Measurements from ENCODE around the gene CES3. TPM values are rescaled to one million over a fixed set of nuclear protein-coding genes. Genes with fewer than 3 reads are reported as not detected.

The CES3 gene
- total and polyA plus RNA-seq, 2 donors (not counting 3 experiments of a cell fraction or from before 2014, with no cell fraction given) = 0.10 TPM; not detected in 1

- no peaks in the 10 kb centered on the region for H4K20me1 ChIP-seq (replicated peaks; ENCODE audit: control insufficient read depth, extremely low read depth, insufficient read depth, low read length)
- H3K4me2 ChIP-seq (ENCODE audit: insufficient read depth, low read length) = no peak overlapping the region
- TF ChIP-seq CTCF (IDR thresholded peaks at IDR 0.05; ENCODE audit: extremely low read depth in 1 of 2, insufficient read depth in 1 of 2, low read depth in 1 of 2, low read length in 2 of 2) = no peak
- TF ChIP-seq GATA2 (IDR thresholded peaks at IDR 0.05; ENCODE audit: insufficient read depth, insufficient read length, low read depth, low read length) = no peak
- TF ChIP-seq EZH2 (IDR thresholded peaks at IDR 0.05; ENCODE audit: borderline replicate concordance, low read depth, low read length, severe bottlenecking) = no peak
- no peak for TF ChIP-seq FOS (IDR thresholded peaks at IDR 0.05; ENCODE audit: borderline replicate concordance, insufficient read depth, low read length)
- H3K9me3 ChIP-seq (replicated peaks; ENCODE audit: control insufficient read depth, insufficient read depth, low read length) = no peaks in the 10 kb centered on the region
- H3K9me1 ChIP-seq (replicated peaks; ENCODE audit: control insufficient read depth, extremely low read depth, insufficient read depth, low read length) = no peaks in the 10 kb centered on the region
- peaks cover 0 to 30% of the 10 kb centered on the region in 2 experiments for H3K36me3 ChIP-seq (ENCODE audit: control insufficient read depth in 2 of 2, extremely low read depth in 1 of 2, insufficient read depth in 2 of 2, low read length in 2 of 2)
- peaks cover 12% of the 10 kb centered on the region for H3K79me2 ChIP-seq (ENCODE audit: control insufficient read depth, insufficient read depth, low read length)
- H2AFZ ChIP-seq (ENCODE audit: low read depth, low read length) = no peak overlapping the region
- no peak for FAIRE-seq
- ChIA-PET CTCF (no interaction called here), POLR2A (no interaction called here)
- no peak overlapping the region for H3K27ac ChIP-seq (ENCODE audit: insufficient read depth, low read depth, low read length)
- no peak for DNase-seq (ENCODE audit: low read depth, low spot score)
- no peak overlapping the region for H3K4me3 ChIP-seq (replicated peaks in 1 of 3; ENCODE audit: insufficient read depth in 1 of 3, low read depth in 1 of 3, low read length in 3 of 3)
- H3K9ac ChIP-seq (replicated peaks; ENCODE audit: extremely low read depth, insufficient read depth, low read length) = no peak overlapping the region
- no peaks in the 10 kb centered on the region for H3K4me1 ChIP-seq (ENCODE audit: control insufficient read depth, extremely low read depth, insufficient read depth, low read length)
- no peaks in the 10 kb centered on the region for H3K27me3 ChIP-seq (ENCODE audit: control insufficient read depth in 2 of 2, insufficient read depth in 2 of 2, low read length in 2 of 2)
- no TSS peak for BruUV-seq (replicated peaks)
- dilution Hi-C loops (cut with MboI; ENCODE audit: extremely low pct_ligation_motif_present, low sequenced_read_pairs) = no loop called here
- intact Hi-C loops (cut with micrococcal nuclease) = no loop called here
Measured at GRCh38 chr16:66939366-66939765, 21.7 kb upstream of the CES3 start.

GRCh38 chr16:66940236-66940635 is 20.8 kb upstream of the CES3 start:
- intact Hi-C loops (cut with micrococcal nuclease) (no loop called here), dilution Hi-C loops (cut with MboI; ENCODE audit: extremely low pct_ligation_motif_present, low sequenced_read_pairs) (no loop called here)
- peaks cover 0 to 30% of the 10 kb centered on the region in 2 experiments for H3K36me3 ChIP-seq (ENCODE audit: control insufficient read depth in 2 of 2, extremely low read depth in 1 of 2, insufficient read depth in 2 of 2, low read length in 2 of 2)
- no peaks in the 10 kb centered on the region for H4K20me1 ChIP-seq (replicated peaks; ENCODE audit: control insufficient read depth, extremely low read depth, insufficient read depth, low read length)
- TF ChIP-seq POLR2AphosphoS5 (IDR thresholded peaks at IDR 0.05; ENCODE audit: insufficient read depth, low read depth, low read length) = no peak
- TF ChIP-seq MYC (IDR thresholded peaks at IDR 0.05; ENCODE audit: low read depth, low read length) = no peak
- TF ChIP-seq POLR2A (IDR thresholded peaks at IDR 0.05; ENCODE audit: low read depth, low read length) = no peak
- TF ChIP-seq EZH2 (IDR thresholded peaks at IDR 0.05; ENCODE audit: borderline replicate concordance, low read depth, low read length, severe bottlenecking) = no peak
- TF ChIP-seq MAX (IDR thresholded peaks at IDR 0.05; ENCODE audit: insufficient read depth, insufficient read length) = no peak
- no peak for TF ChIP-seq JUN (IDR thresholded peaks at IDR 0.05; ENCODE audit: borderline replicate concordance, insufficient read depth, insufficient read length, low read depth)
- no peak for TF ChIP-seq CTCF (IDR thresholded peaks at IDR 0.05; ENCODE audit: extremely low read depth in 1 of 2, insufficient read depth in 1 of 2, low read depth in 1 of 2, low read length in 2 of 2)
- TF ChIP-seq GATA2 (IDR thresholded peaks at IDR 0.05; ENCODE audit: insufficient read depth, insufficient read length, low read depth, low read length) = no peak
- no TSS peak for BruUV-seq (replicated peaks)
- H2AFZ ChIP-seq (ENCODE audit: low read depth, low read length) = no peak overlapping the region
- ChIA-PET POLR2A (no interaction called here), CTCF (no interaction called here)
- peaks cover 9% of the 10 kb centered on the region for H3K79me2 ChIP-seq (ENCODE audit: control insufficient read depth, insufficient read depth, low read length)
- no peaks in the 10 kb centered on the region for H3K9me1 ChIP-seq (replicated peaks; ENCODE audit: control insufficient read depth, extremely low read depth, insufficient read depth, low read length)
- no peak overlapping the region for H3K4me3 ChIP-seq (replicated peaks in 1 of 3; ENCODE audit: insufficient read depth in 1 of 3, low read depth in 1 of 3, low read length in 3 of 3)
- H3K4me2 ChIP-seq (ENCODE audit: insufficient read depth, low read length) = no peak overlapping the region
- FAIRE-seq (no peak), DNase-seq (ENCODE audit: low read depth, low spot score) (no peak)
- H3K27me3 ChIP-seq (ENCODE audit: control insufficient read depth in 2 of 2, insufficient read depth in 2 of 2, low read length in 2 of 2) = no peaks in the 10 kb centered on the region
- no peaks in the 10 kb centered on the region for H3K9me3 ChIP-seq (replicated peaks; ENCODE audit: control insufficient read depth, insufficient read depth, low read length)
- H3K9ac ChIP-seq (replicated peaks; ENCODE audit: extremely low read depth, insufficient read depth, low read length) = no peak overlapping the region
- H3K27ac ChIP-seq (ENCODE audit: insufficient read depth, low read depth, low read length) = no peak overlapping the region
- H3K4me1 ChIP-seq (ENCODE audit: control insufficient read depth, extremely low read depth, insufficient read depth, low read length) = no peaks in the 10 kb centered on the region

Data from endothelial cell of umbilical vein (primary cell).